Epithelial cell of esophagus (primary cell): ENCODE data around the gene TFB2M.

ENCODE experiments used
- DNase-seq: peaks from one replicate; pipeline ENCODE4 v3.0.0; 2010; ENCODE audit warnings: low read depth
- H3K4me3 ChIP-seq: 2 replicates; pipeline ENCODE4 v1.5.1; 2011; ENCODE audit warnings: mild to moderate bottlenecking, low read length, control low read depth
- CTCF ChIP-seq: IDR thresholded peaks from 2 replicates; pipeline ENCODE4 v1.5.1; 2011; ENCODE audit warnings: low read depth, mild to moderate bottlenecking, low read length, control low read depth, inconsistent platforms; ENCODE audit not compliant: insufficient read depth; ENCODE audit errors: missing control alignments

TFB2M gene

GRCh38 chr1:246552110-246552509 is 14.0 kb downstream of the TFB2M start:
- no peak overlapping the region for H3K4me3 ChIP-seq
- DNase-seq = no peak
- TF ChIP-seq CTCF = no peak

- no peak for DNase-seq
- no peak overlapping the region for H3K4me3 ChIP-seq
- no peak for TF ChIP-seq CTCF
Observed at GRCh38 chr1:246550402-246550801, 15.7 kb downstream of the TFB2M start.

DNA sequence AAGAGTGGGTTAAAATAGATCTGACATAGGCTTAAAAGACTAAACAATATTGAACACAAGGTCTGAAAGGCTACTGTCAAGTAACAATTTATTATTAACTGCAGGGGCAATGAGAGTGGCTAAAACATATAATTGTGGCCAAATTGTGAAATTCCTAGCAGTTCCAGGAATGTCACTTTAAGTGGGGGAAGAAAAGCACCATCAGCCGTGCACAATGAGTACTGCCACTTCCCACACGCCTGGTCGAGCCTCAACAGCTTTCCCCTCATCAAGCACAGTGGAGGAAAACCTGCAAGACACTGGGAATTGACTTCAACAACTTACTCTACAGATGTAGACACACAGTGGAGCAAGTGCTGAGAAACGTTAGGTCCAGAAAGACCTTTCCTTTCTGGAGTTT is 16.4 kb downstream of the TFB2M start:
- no peak overlapping the region for H3K4me3 ChIP-seq
- no peak for TF ChIP-seq CTCF
- no peak for DNase-seq

- no peak for TF ChIP-seq CTCF
- DNase-seq = no peak
- no peak overlapping the region for H3K4me3 ChIP-seq
Observed at GRCh38 chr1:246544001-246544400, 22.1 kb downstream of the TFB2M start.

DNA sequence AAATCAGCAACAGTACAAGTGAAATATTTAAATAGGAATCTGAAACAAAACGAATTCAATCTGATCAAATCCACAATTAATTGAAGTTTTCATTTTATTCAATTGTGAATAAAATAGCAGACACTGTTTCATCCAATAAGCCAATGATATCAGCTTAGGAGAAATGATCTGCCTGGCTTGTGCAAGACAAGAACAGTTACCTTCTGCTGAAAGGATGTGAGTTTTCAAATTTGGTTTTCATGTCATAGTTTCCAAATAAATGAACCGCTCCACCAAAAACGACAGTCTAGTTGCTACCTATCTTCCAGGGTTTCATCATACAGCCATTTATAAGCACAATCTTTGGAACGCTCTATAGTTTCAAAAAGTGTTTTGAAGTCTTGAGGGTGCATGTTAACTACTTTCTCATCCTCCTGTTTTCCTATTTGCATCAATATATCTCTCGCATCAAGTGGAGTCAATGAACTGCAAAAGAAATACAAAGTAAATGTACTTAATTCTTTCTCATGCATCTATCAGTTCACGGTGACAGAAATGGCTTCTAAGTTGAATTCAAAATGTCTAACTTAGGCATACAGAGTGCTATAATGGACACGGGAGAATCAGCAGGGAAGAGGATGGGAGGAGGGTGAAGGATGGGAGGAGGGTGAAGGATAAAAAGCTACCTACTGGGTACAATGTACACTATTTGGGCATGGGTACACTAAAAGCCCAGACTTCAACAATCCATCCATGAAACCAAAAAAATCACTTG is 25.1 kb downstream of the TFB2M start:
- no peak for DNase-seq
- no peak overlapping the region for H3K4me3 ChIP-seq
- no peak for TF ChIP-seq CTCF

DNA sequence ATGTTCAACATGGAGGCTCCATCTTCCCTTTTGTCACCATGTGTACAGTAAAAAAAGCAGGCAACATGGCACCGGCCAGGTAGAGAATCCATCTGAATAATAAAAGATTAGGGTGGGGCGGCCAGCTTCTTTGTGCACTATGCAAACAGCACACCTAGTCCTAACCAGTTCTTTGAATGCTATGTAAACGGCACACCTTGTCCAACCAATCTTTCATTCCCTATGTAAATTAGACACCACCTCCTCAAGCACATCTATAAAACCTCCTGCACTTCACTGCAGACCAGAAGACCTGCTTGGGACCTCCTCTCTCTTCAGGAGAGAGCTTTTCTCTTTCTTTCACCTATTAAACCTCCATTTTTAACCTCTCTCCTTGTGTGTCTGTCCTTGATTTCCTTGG is 28.2 kb downstream of the TFB2M start:
- DNase-seq = peak; percentile 62
- no peak overlapping the region for H3K4me3 ChIP-seq
- no peak for TF ChIP-seq CTCF

GRCh38 chr1:246537441-246537840 is 28.6 kb downstream of the TFB2M start:
- no peak overlapping the region for H3K4me3 ChIP-seq
- TF ChIP-seq CTCF = no peak
- DNase-seq = no peak
